CD14-positive monocyte (primary cell): Measurements from ENCODE around the gene PAQR5. TPM values are rescaled to one million over a fixed set of nuclear protein-coding genes. Genes with fewer than 3 reads are reported as not detected.

ENCODE experiments used
- DNase-seq, 3 donors: peaks; one replicate each; pipeline ENCODE4 v3.0.0-alpha.2; 2011 to 2022
- H2AFZ ChIP-seq: 2 replicates; pipeline ENCODE4 v1.6.0; 2012; ENCODE audit warnings: mild to moderate bottlenecking, low read depth, low read length, inconsistent platforms; ENCODE audit not compliant: insufficient read depth, poor library complexity, severe bottlenecking
- H3K27ac ChIP-seq, 2 donors: 1 replicate in 1 of 2; 2 replicates in 1 of 2; pipeline ENCODE4 v1.5.1; 2012 to 2013; ENCODE audit warnings: low read length in 2 of 2, control low read depth in 1 of 2, inconsistent platforms in 1 of 2, low read depth in 1 of 2, mild to moderate bottlenecking in 1 of 2
- H3K27me3 ChIP-seq, 2 donors: one replicate each; pipeline versions ENCODE4 v1.6.0 to v1.6.1; 2011 to 2013; ENCODE audit warnings: low read length in 2 of 2; ENCODE audit not compliant: control insufficient read depth in 2 of 2, insufficient read depth in 2 of 2
- H3K36me3 ChIP-seq, 2 donors: replicated peaks in 1 of 2; 1 replicate in 1 of 2; 2 replicates in 1 of 2; pipeline versions ENCODE4 v1.5.1 to v1.6.1; 2012 to 2013; ENCODE audit warnings: low read length in 2 of 2, control low read depth in 1 of 2, inconsistent platforms in 1 of 2, mild to moderate bottlenecking in 1 of 2; ENCODE audit not compliant: insufficient read depth in 2 of 2, control insufficient read depth in 1 of 2
- H3K4me1 ChIP-seq, 2 donors: 1 replicate in 1 of 2; 2 replicates in 1 of 2; pipeline versions ENCODE4 v1.5.1 to v1.6.1; 2012 to 2013; ENCODE audit warnings: low read length in 2 of 2, control low read depth in 1 of 2, inconsistent platforms in 1 of 2, mild to moderate bottlenecking in 1 of 2, moderate library complexity in 1 of 2; ENCODE audit not compliant: insufficient read depth in 2 of 2, control insufficient read depth in 1 of 2
- H3K4me2 ChIP-seq: replicated peaks from 2 replicates; pipeline ENCODE3; 2012; ENCODE audit warnings: low read length, moderate library complexity, mild to moderate bottlenecking; ENCODE audit not compliant: poor library complexity, severe bottlenecking; ENCODE audit errors: extremely low read depth
- H3K4me3 ChIP-seq, 3 experiments: fragments of 200-600 bp in 1 of 3; sonication (generic) in 1 of 3; replicated peaks in 1 of 3; 1 replicate in 2 of 3; 2 replicates in 1 of 3; pipeline ENCODE4 v1.5.1; 2011 to 2013; ENCODE audit warnings: low read length in 3 of 3, mild to moderate bottlenecking in 3 of 3, control low read depth in 2 of 3, low read depth in 2 of 3, inconsistent platforms in 1 of 3, moderate library complexity in 1 of 3
- H3K79me2 ChIP-seq: 2 replicates; pipeline ENCODE4 v1.6.0; 2012; ENCODE audit warnings: mild to moderate bottlenecking, control low read depth, inconsistent platforms, low read length, moderate library complexity; ENCODE audit not compliant: insufficient read depth
- H3K9ac ChIP-seq: 2 replicates; pipeline ENCODE4 v1.6.0; 2017; ENCODE audit warnings: low read length, mild to moderate bottlenecking; ENCODE audit not compliant: insufficient read depth, poor library complexity, severe bottlenecking
- H3K9me3 ChIP-seq, 2 donors: replicated peaks in 1 of 2; 1 replicate in 1 of 2; 2 replicates in 1 of 2; pipeline versions ENCODE4 v1.5.1 to v1.6.1; 2012 to 2013; ENCODE audit warnings: low read length in 2 of 2, control low read depth in 1 of 2; ENCODE audit not compliant: control insufficient read depth in 1 of 2, insufficient read depth in 1 of 2
- H4K20me1 ChIP-seq: 2 replicates; pipeline ENCODE4 v1.6.0; 2012; ENCODE audit warnings: mild to moderate bottlenecking, low read length, control low read depth, moderate library complexity; ENCODE audit not compliant: insufficient read depth
- H3K27ac Mint-ChIP-seq, 7 donors: one replicate each; pipeline ENCODE4 v1.8.0; 2020; ENCODE audit warnings: mild to moderate bottlenecking in 7 of 7, mixed read lengths in 7 of 7, moderate library complexity in 6 of 7, inconsistent platforms in 2 of 7
- H3K27me3 Mint-ChIP-seq, 3 donors: one replicate each; pipeline ENCODE4 v1.8.0; 2021 to 2022; ENCODE audit warnings: low read depth in 3 of 3, mild to moderate bottlenecking in 3 of 3, mixed read lengths in 3 of 3, moderate library complexity in 3 of 3, inconsistent platforms in 1 of 3
- H3K36me3 Mint-ChIP-seq, 2 donors: one replicate each; pipeline ENCODE4 v1.8.0; 2020; ENCODE audit warnings: mixed read lengths in 2 of 2, inconsistent platforms in 1 of 2, mild to moderate bottlenecking in 1 of 2
- H3K4me1 Mint-ChIP-seq: one replicate; pipeline ENCODE4 v1.8.0; 2020; ENCODE audit warnings: mild to moderate bottlenecking, mixed read lengths
- H3K4me3 Mint-ChIP-seq, 2 donors: one replicate each; pipeline ENCODE4 v1.8.0; 2020; ENCODE audit warnings: mild to moderate bottlenecking in 2 of 2, mixed read lengths in 2 of 2, moderate library complexity in 1 of 2
- H3K9me3 Mint-ChIP-seq, 7 donors: one replicate each; pipeline ENCODE4 v1.8.0; 2020 to 2022; ENCODE audit warnings: mixed read lengths in 7 of 7, mild to moderate bottlenecking in 6 of 7, moderate library complexity in 6 of 7, inconsistent platforms in 2 of 7
- CTCF ChIP-seq: fragments of 200-600 bp; IDR thresholded peaks from one replicate; pipeline ENCODE4 v1.8.0; 2022; ENCODE audit warnings: antibody characterized with exemption, mild to moderate bottlenecking
- WGBS: methylation state at CpG from one replicate; pipeline ENCODE4 v1.1.5; 2013; ENCODE audit warnings: missing lambda C conversion rate; ENCODE audit not compliant: insufficient coverage; 5-methylcytosine and 5-hydroxymethylcytosine counted together
- intact Hi-C, 2 donors: fragments of 100-400 bp; cut with micrococcal nuclease; formaldehyde crosslinking; loops; one replicate each; pipeline versions ENCODE4 v1.15.0 to v1.15.1; 2023
- polyA plus RNA-seq, 3 donors: library from polyadenylated mRNA; depleted of rRNA in 1 of 3; unstranded in 2 of 3; stranded (reverse) in 1 of 3; fragments of 300-500 nt in 2 of 3; fragments of >200 nt in 1 of 3; fragmentation: Illumina TruSeq in 2 of 3; gene quantifications; 1 replicate in 2 of 3; 2 replicates in 1 of 3; pipeline ENCODE4 v1.2.3, GENCODE V29; 2012 to 2021

Gene PAQR5
- polyA plus RNA-seq, 3 donors = not detected

- Histone ChIP-seq H3K27ac (no peak overlapping the region), H3K27me3 (no peaks in the 10 kb centered on the region), H3K4me3 (no peak overlapping the region), H3K9ac (no peak overlapping the region), H3K79me2 (no peaks in the 10 kb centered on the region), H2AFZ (no peak overlapping the region), H3K9me3 (no peaks in the 10 kb centered on the region), H3K36me3 (no peaks in the 10 kb centered on the region), H3K4me1 (peaks cover 0 to 12% of the 10 kb centered on the region in 2 donors), H3K4me2 (no peak overlapping the region), H4K20me1 (no peaks in the 10 kb centered on the region)
- Mint-ChIP-seq H3K9me3 (peaks cover 0 to 2% (median 0%) of the 10 kb centered on the region in 7 donors), H3K4me3 (no peak overlapping the region), H3K27me3 (peaks cover 0 to 4% (median 1%) of the 10 kb centered on the region in 3 donors), H3K4me1 (peaks cover 6% of the 10 kb centered on the region), H3K36me3 (no peaks in the 10 kb centered on the region), H3K27ac (no peak overlapping the region)
- intact Hi-C loops = no loop called here
- 100% methylated on average over 3 of the region's 9 CpGs for WGBS
- TF ChIP-seq CTCF = no peak
- DNase-seq = no peak
Observed at GRCh38 chr15:69357773-69358771, 59.4 kb downstream of the PAQR5 start.

GRCh38 chr15:69358850-69359249 lies 60.1 kb downstream of the PAQR5 start:
- H3K9ac ChIP-seq = no peak overlapping the region
- H3K9me3 Mint-ChIP-seq = peaks cover 0 to 2% (median 0%) of the 10 kb centered on the region in 7 donors
- H3K4me1 Mint-ChIP-seq = peaks cover 6% of the 10 kb centered on the region
- H3K36me3 ChIP-seq = no peaks in the 10 kb centered on the region
- no CpG with 5 or more reads among the region's 4 CpGs for WGBS
- intact Hi-C loops = no loop called here
- no peaks in the 10 kb centered on the region for H3K36me3 Mint-ChIP-seq
- H3K4me3 Mint-ChIP-seq = no peak overlapping the region
- H3K27ac ChIP-seq = no peak overlapping the region
- H3K79me2 ChIP-seq = no peaks in the 10 kb centered on the region
- DNase-seq = no peak
- peaks cover 0 to 4% (median 1%) of the 10 kb centered on the region in 3 donors for H3K27me3 Mint-ChIP-seq
- peaks cover 0 to 12% of the 10 kb centered on the region in 2 donors for H3K4me1 ChIP-seq
- H3K4me2 ChIP-seq = no peak overlapping the region
- H3K27ac Mint-ChIP-seq = no peak overlapping the region
- no peaks in the 10 kb centered on the region for H4K20me1 ChIP-seq
- TF ChIP-seq CTCF = no peak
- no peaks in the 10 kb centered on the region for H3K9me3 ChIP-seq
- no peak overlapping the region for H2AFZ ChIP-seq
- no peaks in the 10 kb centered on the region for H3K27me3 ChIP-seq
- no peak overlapping the region for H3K4me3 ChIP-seq
